Kidney epithelial cell (primary cell): ENCODE measurements around the gene GRIK1. TPM values are rescaled to one million over a fixed set of nuclear protein-coding genes. Genes with fewer than 3 reads are reported as not detected.

Source experiments
- DNase-seq: peaks from one replicate; pipeline ENCODE4 v3.0.0-alpha.2; 2010; ENCODE audit warnings: low read depth
- H3K27me3 ChIP-seq: 2 replicates; pipeline ENCODE4 v1.6.0; 2011; ENCODE audit warnings: low read length; ENCODE audit not compliant: control insufficient read depth, insufficient read depth
- H3K36me3 ChIP-seq: 2 replicates; pipeline ENCODE4 v1.5.1; 2011; ENCODE audit warnings: low read length; ENCODE audit not compliant: control insufficient read depth, insufficient read depth
- H3K4me3 ChIP-seq: 2 replicates; pipeline ENCODE4 v1.5.1; 2011; ENCODE audit warnings: low read depth, mild to moderate bottlenecking, control low read depth, low read length
- total RNA-seq: library from RNA; depleted of rRNA; stranded (reverse); fragments of >200 nt; gene quantifications from 2 replicates; pipeline ENCODE4 v1.2.3, GENCODE V29; 2015
- TF ChIP-seq, protein P1 (sequence below): IDR thresholded peaks from 2 replicates; pipeline ENCODE4 v1.5.1; 2011; ENCODE audit warnings: mild to moderate bottlenecking, moderate library complexity, low read length, control low read depth, inconsistent platforms; ENCODE audit not compliant: insufficient read depth, poor library complexity, severe bottlenecking

The GRIK1 gene
- total RNA-seq, 1 donor from 2014 or later, result not detected

GRCh38 chr21:29660047-29660720 lies 279.6 kb downstream of the GRIK1 start:
- DNase-seq, result no peak
- H3K27me3 ChIP-seq, result no peaks in the 10 kb centered on the region
- H3K4me3 ChIP-seq, result no peak overlapping the region
- TF ChIP-seq, protein P1, sequence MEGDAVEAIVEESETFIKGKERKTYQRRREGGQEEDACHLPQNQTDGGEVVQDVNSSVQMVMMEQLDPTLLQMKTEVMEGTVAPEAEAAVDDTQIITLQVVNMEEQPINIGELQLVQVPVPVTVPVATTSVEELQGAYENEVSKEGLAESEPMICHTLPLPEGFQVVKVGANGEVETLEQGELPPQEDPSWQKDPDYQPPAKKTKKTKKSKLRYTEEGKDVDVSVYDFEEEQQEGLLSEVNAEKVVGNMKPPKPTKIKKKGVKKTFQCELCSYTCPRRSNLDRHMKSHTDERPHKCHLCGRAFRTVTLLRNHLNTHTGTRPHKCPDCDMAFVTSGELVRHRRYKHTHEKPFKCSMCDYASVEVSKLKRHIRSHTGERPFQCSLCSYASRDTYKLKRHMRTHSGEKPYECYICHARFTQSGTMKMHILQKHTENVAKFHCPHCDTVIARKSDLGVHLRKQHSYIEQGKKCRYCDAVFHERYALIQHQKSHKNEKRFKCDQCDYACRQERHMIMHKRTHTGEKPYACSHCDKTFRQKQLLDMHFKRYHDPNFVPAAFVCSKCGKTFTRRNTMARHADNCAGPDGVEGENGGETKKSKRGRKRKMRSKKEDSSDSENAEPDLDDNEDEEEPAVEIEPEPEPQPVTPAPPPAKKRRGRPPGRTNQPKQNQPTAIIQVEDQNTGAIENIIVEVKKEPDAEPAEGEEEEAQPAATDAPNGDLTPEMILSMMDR, result no peak
- no peaks in the 10 kb centered on the region for H3K36me3 ChIP-seq

DNA sequence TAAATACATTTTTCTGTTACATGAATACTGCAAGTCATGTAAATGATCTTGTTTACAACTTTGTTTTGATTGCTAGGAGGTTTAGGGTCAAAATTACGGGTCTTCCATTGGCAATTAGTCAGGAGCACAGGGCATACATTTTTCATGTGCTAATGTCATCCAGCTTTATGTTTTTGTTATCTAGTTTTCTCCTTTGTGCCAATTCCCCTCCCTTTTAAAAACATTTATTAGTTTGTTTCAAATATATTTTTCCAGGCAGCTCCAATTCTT lies 280.9 kb downstream of the GRIK1 start:
- no peak overlapping the region for H3K4me3 ChIP-seq
- DNase-seq, result no peak
- H3K36me3 ChIP-seq, result no peaks in the 10 kb centered on the region
- TF ChIP-seq, protein P1, result no peak
- H3K27me3 ChIP-seq, result no peaks in the 10 kb centered on the region

GRCh38 chr21:29658177-29658933 lies 281.4 kb downstream of the GRIK1 start:
- Histone ChIP-seq H3K27me3 (no peaks in the 10 kb centered on the region), H3K36me3 (no peaks in the 10 kb centered on the region), H3K4me3 (no peak overlapping the region)
- no peak for DNase-seq
- TF ChIP-seq, protein P1, result no peak

DNA sequence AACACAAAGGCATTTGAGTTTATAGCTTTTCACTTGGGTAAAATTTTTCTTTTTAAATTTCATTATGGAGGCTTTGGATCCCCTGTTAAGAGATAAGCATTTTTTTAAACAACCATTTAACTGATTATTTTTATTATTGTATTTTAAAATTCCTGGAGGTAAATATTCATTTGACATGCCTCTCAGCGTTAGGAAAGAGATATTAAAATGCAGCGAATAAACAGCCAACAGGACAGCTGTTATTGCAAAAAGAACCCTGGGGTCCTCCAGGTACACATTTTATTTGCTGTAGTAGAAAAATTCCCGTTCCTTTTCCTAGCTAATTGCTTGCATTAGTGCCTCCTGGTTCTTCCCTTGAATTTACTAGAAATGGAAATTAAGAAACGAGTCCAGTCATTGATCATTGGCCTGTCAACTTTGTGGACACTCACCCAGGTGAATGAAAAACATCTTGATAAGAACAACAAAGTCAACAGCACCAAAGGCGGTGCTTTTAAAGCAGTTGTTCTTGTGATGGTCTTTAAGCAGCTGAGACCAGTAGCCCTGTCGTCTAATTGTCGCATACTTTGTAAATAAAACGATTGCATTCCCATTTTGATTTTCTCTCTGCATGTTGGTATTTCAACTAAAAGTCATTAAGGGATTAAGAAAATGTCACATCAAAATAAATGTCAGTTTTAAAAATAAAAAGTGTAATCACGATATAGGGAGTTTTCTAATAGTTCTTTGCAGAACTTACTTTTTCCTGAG lies 282.4 kb downstream of the GRIK1 start:
- no peaks in the 10 kb centered on the region for H3K27me3 ChIP-seq
- TF ChIP-seq, protein P1, result no peak
- DNase-seq, result no peak
- H3K4me3 ChIP-seq, result no peak overlapping the region
- no peaks in the 10 kb centered on the region for H3K36me3 ChIP-seq

GRCh38 chr21:29656504-29657239 lies 283.1 kb downstream of the GRIK1 start:
- TF ChIP-seq, protein P1, result no peak
- no peaks in the 10 kb centered on the region for H3K36me3 ChIP-seq
- DNase-seq, result peak; percentile 78

More at GRCh38 chr21:29656504-29657239, 283.1 kb downstream of the GRIK1 start:
- Histone ChIP-seq H3K4me3 (no peak overlapping the region), H3K27me3 (no peaks in the 10 kb centered on the region)
